MM.1S (cell line): Measurements from ENCODE around the gene GNAI3.

ENCODE experiments used
- DNase-seq: peaks from one replicate; pipeline ENCODE4 v3.0.0-alpha.2; 2015
- H2AFZ ChIP-seq: fragments of 300-600 bp; sonication (generic); 2 replicates; pipeline ENCODE4 v1.6.0; 2016; ENCODE audit warnings: antibody characterized with exemption, low read length
- H3F3A ChIP-seq: fragments of 300-600 bp; sonication (generic); 2 replicates; pipeline ENCODE4 v1.6.1; 2016; ENCODE audit warnings: mild to moderate bottlenecking, antibody characterized with exemption, low read length, moderate library complexity, mixed read lengths; ENCODE audit not compliant: insufficient read depth
- H3K27ac ChIP-seq: fragments of 300-600 bp; sonication (generic); 2 replicates; pipeline ENCODE4 v1.5.1; 2016; ENCODE audit warnings: mild to moderate bottlenecking, low read length
- H3K27me3 ChIP-seq: fragments of 300-600 bp; sonication (generic); replicated peaks from 2 replicates; pipeline ENCODE4 v1.6.0; 2016; ENCODE audit warnings: low read length; ENCODE audit not compliant: insufficient read depth
- H3K36me3 ChIP-seq: fragments of 300-600 bp; sonication (generic); replicated peaks from 2 replicates; pipeline ENCODE4 v1.6.1; 2016; ENCODE audit warnings: mild to moderate bottlenecking, low read length, mixed read lengths; ENCODE audit not compliant: insufficient read depth
- H3K4me1 ChIP-seq: fragments of 300-600 bp; sonication (generic); 2 replicates; pipeline ENCODE4 v1.6.1; 2016; ENCODE audit warnings: low read length, mixed read lengths
- H3K4me2 ChIP-seq: fragments of 300-600 bp; sonication (generic); 2 replicates; pipeline ENCODE4 v1.6.0; 2016; ENCODE audit warnings: low read depth, low read length
- H3K4me3 ChIP-seq: fragments of 300-600 bp; sonication (generic); 2 replicates; pipeline ENCODE4 v1.5.1; 2016; ENCODE audit warnings: low read length, mixed read lengths
- H3K79me2 ChIP-seq: fragments of 300-600 bp; sonication (generic); 2 replicates; pipeline ENCODE4 v1.6.1; 2016; ENCODE audit warnings: mixed run types, low read length, mixed read lengths
- H3K9ac ChIP-seq: fragments of 300-600 bp; sonication (generic); 2 replicates; pipeline ENCODE4 v1.6.1; 2016; ENCODE audit warnings: low read length, mixed read lengths
- H3K9me2 ChIP-seq: fragments of 300-600 bp; sonication (generic); replicated peaks from 2 replicates; pipeline ENCODE4 v1.6.1; 2016; ENCODE audit warnings: mild to moderate bottlenecking, low read length, mixed read lengths; ENCODE audit not compliant: insufficient read depth
- H3K9me3 ChIP-seq: fragments of 300-600 bp; sonication (generic); replicated peaks from 2 replicates; pipeline ENCODE4 v1.6.1; 2016; ENCODE audit warnings: mild to moderate bottlenecking, low read length, mixed read lengths; ENCODE audit not compliant: insufficient read depth
- H4K20me1 ChIP-seq: fragments of 300-600 bp; sonication (generic); 2 replicates; pipeline ENCODE4 v1.6.1; 2016; ENCODE audit warnings: mild to moderate bottlenecking, low read length, moderate library complexity, mixed read lengths; ENCODE audit not compliant: insufficient read depth
- CTCF ChIP-seq: fragments of 300-600 bp; sonication (generic); IDR thresholded peaks from 2 replicates; pipeline ENCODE4 v1.5.1; 2016; ENCODE audit warnings: antibody characterized with exemption, low read length, mixed read lengths
- EZH2 ChIP-seq: fragments of 300-600 bp; sonication (generic); optimal IDR thresholded peaks from 2 replicates; pipeline ENCODE3; 2017; ENCODE audit warnings: low read depth, mild to moderate bottlenecking, antibody characterized with exemption, low read length, mixed read lengths
- EZH2phosphoT487 ChIP-seq: fragments of 300-600 bp; sonication (generic); IDR thresholded peaks from 2 replicates; pipeline ENCODE4 v1.6.1; 2018; ENCODE audit warnings: antibody characterized with exemption, low read length

GNAI3 gene

GRCh38 chr1:109629372-109630030 lies 81.1 kb downstream of the GNAI3 start:
- no peaks in the 10 kb centered on the region for H3K36me3 ChIP-seq
- no peak overlapping the region for H2AFZ ChIP-seq
- H3F3A ChIP-seq = no peaks in the 10 kb centered on the region
- H3K4me1 ChIP-seq = peaks cover 4% of the 10 kb centered on the region; the same call in 1 of the 2 replicates
- TF ChIP-seq CTCF = no peak
- TF ChIP-seq EZH2 = no peak
- TF ChIP-seq EZH2phosphoT487 = no peak
- H4K20me1 ChIP-seq = no peaks in the 10 kb centered on the region
- H3K27ac ChIP-seq = no peak overlapping the region
- no peaks in the 10 kb centered on the region for H3K79me2 ChIP-seq
- no peak overlapping the region for H3K9ac ChIP-seq
- H3K27me3 ChIP-seq = no peaks in the 10 kb centered on the region
- H3K9me2 ChIP-seq = no peaks in the 10 kb centered on the region
- H3K9me3 ChIP-seq = no peaks in the 10 kb centered on the region
- H3K4me3 ChIP-seq = no peak overlapping the region
- no peak for DNase-seq
- H3K4me2 ChIP-seq = no peak overlapping the region

- H4K20me1 ChIP-seq = no peaks in the 10 kb centered on the region
Observed at GRCh38 chr1:109630081-109630897, 81.9 kb downstream of the GNAI3 start.

GRCh38 chr1:109630898-109631512 lies 82.6 kb downstream of the GNAI3 start:
- no peaks in the 10 kb centered on the region for H3K9me3 ChIP-seq
- no peaks in the 10 kb centered on the region for H3K27me3 ChIP-seq
- H3K4me1 ChIP-seq = peaks cover 16% of the 10 kb centered on the region
- no peaks in the 10 kb centered on the region for H4K20me1 ChIP-seq
- H3K4me2 ChIP-seq = no peak overlapping the region
- H3F3A ChIP-seq = no peaks in the 10 kb centered on the region
- no peak overlapping the region for H3K9ac ChIP-seq
- H3K9me2 ChIP-seq = no peaks in the 10 kb centered on the region
- H3K36me3 ChIP-seq = no peaks in the 10 kb centered on the region
- H3K4me3 ChIP-seq = no peak overlapping the region
- no peaks in the 10 kb centered on the region for H3K79me2 ChIP-seq
- H2AFZ ChIP-seq = no peak overlapping the region
- no peak for TF ChIP-seq EZH2
- no peak for TF ChIP-seq EZH2phosphoT487
- TF ChIP-seq CTCF = no peak
- no peak overlapping the region for H3K27ac ChIP-seq
- no peak for DNase-seq

More at GRCh38 chr1:109630081-109630897, 81.9 kb downstream of the GNAI3 start:
- no peak overlapping the region for H3K27ac ChIP-seq
- H3K4me3 ChIP-seq = no peak overlapping the region
- no peak for DNase-seq
- no peaks in the 10 kb centered on the region for H3K9me3 ChIP-seq
- no peaks in the 10 kb centered on the region for H3F3A ChIP-seq
- H3K9me2 ChIP-seq = no peaks in the 10 kb centered on the region
- no peaks in the 10 kb centered on the region for H3K27me3 ChIP-seq
- peaks cover 10% of the 10 kb centered on the region; the same call in 1 of the 2 replicates for H3K4me1 ChIP-seq
- TF ChIP-seq EZH2phosphoT487 (no peak), EZH2 (no peak), CTCF (peak; percentile 22)
- H3K36me3 ChIP-seq = no peaks in the 10 kb centered on the region
- H3K79me2 ChIP-seq = no peaks in the 10 kb centered on the region
- H3K9ac ChIP-seq = no peak overlapping the region
- no peak overlapping the region for H2AFZ ChIP-seq
- H3K4me2 ChIP-seq = no peak overlapping the region
